ENCODE data around the gene FAM114A2. TPM values are rescaled to one million over a fixed set of nuclear protein-coding genes. Genes with fewer than 3 reads are reported as not detected.

Gene FAM114A2
- polyA plus RNA-seq, 1 donor from 2014 or later: 24.8 TPM

DNA sequence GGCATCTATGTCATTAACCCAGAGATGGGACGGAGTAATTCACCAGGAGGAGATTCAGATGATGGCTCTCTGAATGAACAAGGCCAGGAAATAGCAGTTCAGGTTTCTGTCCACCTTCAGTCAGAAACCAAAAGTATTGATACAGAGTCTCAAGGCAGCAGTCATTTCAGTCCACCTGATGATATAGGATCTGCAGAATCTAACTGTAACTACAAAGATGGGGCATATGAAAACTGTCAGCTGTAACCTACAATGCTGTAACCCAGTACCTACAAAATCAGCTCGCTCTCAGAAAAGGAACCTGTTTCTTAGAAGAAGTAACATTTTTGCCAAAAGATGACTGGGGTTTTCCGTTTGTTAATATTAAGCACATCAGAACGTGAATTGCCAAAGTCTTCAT, 14.8 kb upstream of the FAM114A2 start:
- Histone ChIP-seq H3K79me2 (replicated peaks; ENCODE audit: insufficient read depth, low read length) (no peaks in the 10 kb centered on the region), H3K4me3 (ENCODE audit: low read length) (no peak overlapping the region), H4K20me1 (ENCODE audit: insufficient read depth) (no peaks in the 10 kb centered on the region)

DNA sequence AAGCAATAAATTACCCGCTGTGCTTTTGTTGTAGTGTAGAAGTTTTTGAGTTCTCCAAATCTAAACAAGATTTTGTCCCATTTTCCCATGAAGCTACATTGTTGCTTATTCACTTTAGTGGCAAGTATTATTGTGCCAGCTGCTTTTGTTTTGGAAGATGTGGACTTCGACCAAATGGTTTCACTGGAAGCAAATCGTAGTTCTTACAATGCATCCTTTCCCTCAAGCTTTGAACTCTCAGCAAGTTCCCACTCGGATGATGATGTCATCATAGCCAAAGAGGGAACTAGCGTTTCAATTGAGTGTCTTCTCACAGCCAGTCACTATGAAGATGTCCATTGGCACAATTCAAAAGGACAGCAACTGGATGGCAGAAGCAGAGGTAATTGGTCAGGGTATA, 10.9 kb upstream of the FAM114A2 start:
- no peaks in the 10 kb centered on the region for H3K9me2 ChIP-seq (ENCODE audit: insufficient read depth, low read length)
- H2AFZ ChIP-seq (ENCODE audit: low read depth, low read length): no peak overlapping the region
- H3K4me2 ChIP-seq (ENCODE audit: low read length): no peak overlapping the region
- no peak overlapping the region for H3K27ac ChIP-seq (ENCODE audit: low read length)
- no peaks in the 10 kb centered on the region for H4K20me1 ChIP-seq (ENCODE audit: insufficient read depth)
- H3K79me2 ChIP-seq (replicated peaks; ENCODE audit: insufficient read depth, low read length): no peaks in the 10 kb centered on the region
- peaks cover 7% of the 10 kb centered on the region for H3K36me3 ChIP-seq (ENCODE audit: insufficient read depth, low read length)
- no peaks in the 10 kb centered on the region for H3K27me3 ChIP-seq (ENCODE audit: insufficient read depth, low read depth, low read length)
- H3K9ac ChIP-seq (ENCODE audit: low read length): no peak overlapping the region
- H3K4me3 ChIP-seq (ENCODE audit: low read length): no peak overlapping the region
- H3K9me3 ChIP-seq (ENCODE audit: low read length): no peaks in the 10 kb centered on the region
- H3F3A ChIP-seq (ENCODE audit: insufficient read depth, low read length, poor library complexity, severe bottlenecking): no peaks in the 10 kb centered on the region
- TF ChIP-seq TAF1 (IDR thresholded peaks at IDR 0.05; ENCODE audit: low read depth): no peak
- TF ChIP-seq, protein P1, sequence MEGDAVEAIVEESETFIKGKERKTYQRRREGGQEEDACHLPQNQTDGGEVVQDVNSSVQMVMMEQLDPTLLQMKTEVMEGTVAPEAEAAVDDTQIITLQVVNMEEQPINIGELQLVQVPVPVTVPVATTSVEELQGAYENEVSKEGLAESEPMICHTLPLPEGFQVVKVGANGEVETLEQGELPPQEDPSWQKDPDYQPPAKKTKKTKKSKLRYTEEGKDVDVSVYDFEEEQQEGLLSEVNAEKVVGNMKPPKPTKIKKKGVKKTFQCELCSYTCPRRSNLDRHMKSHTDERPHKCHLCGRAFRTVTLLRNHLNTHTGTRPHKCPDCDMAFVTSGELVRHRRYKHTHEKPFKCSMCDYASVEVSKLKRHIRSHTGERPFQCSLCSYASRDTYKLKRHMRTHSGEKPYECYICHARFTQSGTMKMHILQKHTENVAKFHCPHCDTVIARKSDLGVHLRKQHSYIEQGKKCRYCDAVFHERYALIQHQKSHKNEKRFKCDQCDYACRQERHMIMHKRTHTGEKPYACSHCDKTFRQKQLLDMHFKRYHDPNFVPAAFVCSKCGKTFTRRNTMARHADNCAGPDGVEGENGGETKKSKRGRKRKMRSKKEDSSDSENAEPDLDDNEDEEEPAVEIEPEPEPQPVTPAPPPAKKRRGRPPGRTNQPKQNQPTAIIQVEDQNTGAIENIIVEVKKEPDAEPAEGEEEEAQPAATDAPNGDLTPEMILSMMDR (IDR thresholded peaks at IDR 0.05; ENCODE audit: poor library complexity, severe bottlenecking): no peak
- no peak for TF ChIP-seq RAD21 (conservative IDR thresholded peaks at IDR 0.05)
- TF ChIP-seq REST (IDR thresholded peaks at IDR 0.05; ENCODE audit: borderline replicate concordance): no peak
- no peak for TF ChIP-seq EZH2 (IDR thresholded peaks at IDR 0.05; ENCODE audit: borderline replicate concordance, insufficient read depth, low read length, poor library complexity, severe bottlenecking)
- TF ChIP-seq SMC3 (conservative IDR thresholded peaks at IDR 0.05; ENCODE audit: poor library complexity): no peak
- TF ChIP-seq POLR2AphosphoS5 (IDR thresholded peaks at IDR 0.05): no peak
- TF ChIP-seq EP300 (conservative IDR thresholded peaks at IDR 0.05; ENCODE audit: poor library complexity, severe bottlenecking): no peak

More for the DNA sequence above, 14.8 kb upstream of the FAM114A2 start:
- Histone ChIP-seq H3K9me3 (ENCODE audit: low read length) (no peaks in the 10 kb centered on the region), H3K36me3 (ENCODE audit: insufficient read depth, low read length) (peaks cover 7% of the 10 kb centered on the region), H3F3A (ENCODE audit: insufficient read depth, low read length, poor library complexity, severe bottlenecking) (no peaks in the 10 kb centered on the region), H2AFZ (ENCODE audit: low read depth, low read length) (no peak overlapping the region), H3K27ac (ENCODE audit: low read length) (no peak overlapping the region), H3K4me2 (ENCODE audit: low read length) (no peak overlapping the region), H3K9ac (ENCODE audit: low read length) (no peak overlapping the region), H3K27me3 (ENCODE audit: insufficient read depth, low read depth, low read length) (no peaks in the 10 kb centered on the region), H3K9me2 (ENCODE audit: insufficient read depth, low read length) (no peaks in the 10 kb centered on the region)
- no peak for TF ChIP-seq SMC3 (conservative IDR thresholded peaks at IDR 0.05; ENCODE audit: poor library complexity)
- TF ChIP-seq EZH2 (IDR thresholded peaks at IDR 0.05; ENCODE audit: borderline replicate concordance, insufficient read depth, low read length, poor library complexity, severe bottlenecking): no peak
- TF ChIP-seq, protein P1 (IDR thresholded peaks at IDR 0.05; ENCODE audit: poor library complexity, severe bottlenecking): no peak
- TF ChIP-seq EP300 (conservative IDR thresholded peaks at IDR 0.05; ENCODE audit: poor library complexity, severe bottlenecking): no peak
- TF ChIP-seq MXI1 (conservative IDR thresholded peaks at IDR 0.05; ENCODE audit: poor library complexity, severe bottlenecking): no peak
- TF ChIP-seq REST (IDR thresholded peaks at IDR 0.05; ENCODE audit: borderline replicate concordance): no peak
- no peak for TF ChIP-seq RAD21 (conservative IDR thresholded peaks at IDR 0.05)
- no peak for TF ChIP-seq TAF1 (IDR thresholded peaks at IDR 0.05; ENCODE audit: low read depth)
- no peak for TF ChIP-seq POLR2AphosphoS5 (IDR thresholded peaks at IDR 0.05)
